ENCODE results near the gene ENTPD6.
"Not testable (repeated sequence)": the region's sequence is repeated elsewhere in the genome, so short reads cannot be mapped to it uniquely, and the experiment has no call there.

The ENTPD6 gene

DNA sequence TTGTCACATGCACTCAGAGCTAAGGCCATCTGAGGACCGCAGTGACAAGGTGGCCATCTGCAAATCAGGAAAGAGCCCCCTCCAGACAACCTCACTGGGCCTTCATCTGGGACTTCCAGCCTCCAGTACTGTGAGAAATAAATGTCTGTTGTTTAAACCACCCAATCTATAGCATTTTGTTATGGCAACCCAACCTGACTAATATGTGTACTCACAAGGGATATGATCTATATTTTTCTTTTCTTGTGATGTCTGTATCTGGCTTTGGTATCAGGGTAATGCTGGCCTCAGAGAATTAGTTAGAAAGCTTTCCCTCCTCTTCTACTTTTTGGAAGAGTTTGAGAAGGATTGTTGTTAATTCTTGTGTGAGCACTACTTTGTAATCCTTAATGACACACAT lies 37.5 kb upstream of the ENTPD6 start:
- TF ChIP-seq, protein P1, sequence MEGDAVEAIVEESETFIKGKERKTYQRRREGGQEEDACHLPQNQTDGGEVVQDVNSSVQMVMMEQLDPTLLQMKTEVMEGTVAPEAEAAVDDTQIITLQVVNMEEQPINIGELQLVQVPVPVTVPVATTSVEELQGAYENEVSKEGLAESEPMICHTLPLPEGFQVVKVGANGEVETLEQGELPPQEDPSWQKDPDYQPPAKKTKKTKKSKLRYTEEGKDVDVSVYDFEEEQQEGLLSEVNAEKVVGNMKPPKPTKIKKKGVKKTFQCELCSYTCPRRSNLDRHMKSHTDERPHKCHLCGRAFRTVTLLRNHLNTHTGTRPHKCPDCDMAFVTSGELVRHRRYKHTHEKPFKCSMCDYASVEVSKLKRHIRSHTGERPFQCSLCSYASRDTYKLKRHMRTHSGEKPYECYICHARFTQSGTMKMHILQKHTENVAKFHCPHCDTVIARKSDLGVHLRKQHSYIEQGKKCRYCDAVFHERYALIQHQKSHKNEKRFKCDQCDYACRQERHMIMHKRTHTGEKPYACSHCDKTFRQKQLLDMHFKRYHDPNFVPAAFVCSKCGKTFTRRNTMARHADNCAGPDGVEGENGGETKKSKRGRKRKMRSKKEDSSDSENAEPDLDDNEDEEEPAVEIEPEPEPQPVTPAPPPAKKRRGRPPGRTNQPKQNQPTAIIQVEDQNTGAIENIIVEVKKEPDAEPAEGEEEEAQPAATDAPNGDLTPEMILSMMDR (IDR thresholded peaks at IDR 0.05; ENCODE audit: insufficient read depth, missing control alignments): no peak

GRCh38 chr20:25160467-25160866 lies 35.0 kb upstream of the ENTPD6 start:
- TF ChIP-seq, protein P1 (IDR thresholded peaks at IDR 0.05; ENCODE audit: insufficient read depth, missing control alignments): no peak
- FAIRE-seq (no peak), DNase-seq (ENCODE audit: insufficient read length, low spot score) (no peak)

More for the DNA sequence above, 37.5 kb upstream of the ENTPD6 start:
- FAIRE-seq (no peak), DNase-seq (ENCODE audit: insufficient read length, low spot score) (no peak)

DNA sequence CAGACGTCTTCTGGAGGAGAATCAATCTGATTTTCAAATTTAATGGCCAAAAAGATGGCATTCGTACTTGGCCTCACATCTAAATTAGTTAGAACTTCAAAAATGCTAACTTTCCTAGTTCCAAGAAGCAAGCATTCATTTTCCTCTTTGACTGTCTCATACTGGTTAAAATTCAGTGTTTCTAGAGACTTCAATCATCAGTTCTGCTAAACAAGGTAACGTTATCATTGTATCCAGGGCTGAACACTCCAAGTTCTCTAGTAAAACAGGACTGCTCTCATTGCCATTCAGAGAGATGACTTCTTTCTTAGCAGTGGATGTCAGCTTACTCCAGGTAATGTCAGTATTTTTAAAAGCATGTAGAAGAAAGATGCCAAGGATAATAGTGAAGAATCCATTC lies 34.6 kb upstream of the ENTPD6 start:
- FAIRE-seq: no peak
- no peak for DNase-seq (ENCODE audit: insufficient read length, low spot score)
- TF ChIP-seq, protein P1 (IDR thresholded peaks at IDR 0.05; ENCODE audit: insufficient read depth, missing control alignments): no peak

GRCh38 chr20:25165128-25165527 lies 30.4 kb upstream of the ENTPD6 start:
- TF ChIP-seq, protein P1 (IDR thresholded peaks at IDR 0.05; ENCODE audit: insufficient read depth, missing control alignments): no peak
- no peak for FAIRE-seq
- no peak for DNase-seq (ENCODE audit: insufficient read length, low spot score)

- FAIRE-seq; DNase-seq (ENCODE audit: insufficient read length, low spot score): not testable (repeated sequence)
Measured at GRCh38 chr20:25166105-25166782, 29.3 kb upstream of the ENTPD6 start.

DNA sequence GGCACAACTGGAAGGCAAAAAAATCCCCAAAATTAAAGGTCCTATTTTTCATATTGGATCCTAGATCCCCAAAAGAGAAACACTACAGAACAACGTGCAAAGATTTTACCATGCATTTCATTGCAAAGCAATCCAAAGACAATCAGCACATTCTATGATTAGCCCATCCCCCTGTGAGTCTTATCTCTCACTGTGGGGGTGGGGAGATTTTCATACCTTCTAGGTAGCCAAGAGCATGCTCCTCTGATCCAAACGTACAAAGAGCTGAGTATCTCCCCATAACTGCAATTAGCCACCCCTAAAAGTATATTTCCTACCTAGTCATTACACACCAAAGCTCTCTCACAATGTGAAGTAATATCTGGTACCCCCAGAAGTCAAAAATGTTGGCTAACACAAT lies 22.2 kb upstream of the ENTPD6 start:
- TF ChIP-seq, protein P1 (IDR thresholded peaks at IDR 0.05; ENCODE audit: insufficient read depth, missing control alignments): no peak
- DNase-seq (ENCODE audit: insufficient read length, low spot score) (no peak), FAIRE-seq (no peak)

DNA sequence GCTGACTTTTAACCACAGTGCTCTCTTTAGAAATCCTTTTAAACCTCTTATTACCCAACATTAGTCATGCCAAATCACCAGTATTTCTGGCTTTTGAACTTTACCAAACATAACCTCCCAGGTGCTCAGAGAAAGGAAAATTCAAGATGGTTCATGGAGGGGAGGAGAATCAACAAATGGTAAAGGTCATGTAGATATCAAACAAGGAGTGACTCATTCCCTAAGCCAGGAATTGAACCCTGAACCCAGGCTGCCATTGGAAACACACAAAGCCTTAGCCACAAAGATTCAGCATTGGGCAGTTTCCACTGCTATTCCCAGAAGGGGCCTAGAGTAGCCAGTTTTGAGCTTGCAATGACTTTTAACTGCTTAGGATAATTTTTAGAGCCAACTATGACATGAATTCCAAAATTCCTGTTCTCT lies 21.6 kb upstream of the ENTPD6 start:
- FAIRE-seq: no peak
- TF ChIP-seq, protein P1 (IDR thresholded peaks at IDR 0.05; ENCODE audit: insufficient read depth, missing control alignments): no peak
- no peak for DNase-seq (ENCODE audit: insufficient read length, low spot score)
